ENCODE measurements around the gene VSIR. TPM values are rescaled to one million over a fixed set of nuclear protein-coding genes. Genes with fewer than 3 reads are reported as not detected.

The VSIR gene
- total RNA-seq, 2 experiments from 2014 or later: 86.2 to 91.4 TPM

DNA sequence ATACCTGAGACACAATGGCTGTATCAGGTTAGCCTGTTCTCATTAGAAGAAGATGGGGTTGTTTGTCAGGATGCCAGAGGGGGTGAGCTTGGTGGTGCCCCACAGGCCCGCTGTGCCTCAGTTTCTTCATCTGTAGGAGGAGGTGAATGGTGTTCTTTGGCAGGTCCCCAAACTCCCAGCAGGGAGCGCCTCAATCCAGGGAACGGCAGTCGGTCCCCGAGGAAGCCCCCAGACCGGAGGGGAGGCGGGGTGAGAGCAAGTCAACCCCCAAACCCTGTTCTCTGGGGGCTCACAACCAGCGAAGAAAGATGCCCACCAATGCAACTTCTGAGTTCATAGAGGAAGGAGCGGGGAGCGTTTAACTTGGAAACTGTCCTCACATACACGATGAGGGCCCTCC lies 69.7 kb downstream of the VSIR start:
- H3K27ac Mint-ChIP-seq: no peak overlapping the region
- no peaks in the 10 kb centered on the region for H3K27me3 Mint-ChIP-seq
- DNase-seq (no peak), ATAC-seq (ENCODE audit: poor library complexity) (no peak)
- H3K27ac ChIP-seq (ENCODE audit: low read depth in 1 of 2, low read length in 2 of 2): no peak overlapping the region
- no peaks in the 10 kb centered on the region for H3K27me3 ChIP-seq (ENCODE audit: control insufficient read depth in 1 of 2, insufficient read depth in 2 of 2, low read length in 2 of 2)
- TF ChIP-seq, protein P1, sequence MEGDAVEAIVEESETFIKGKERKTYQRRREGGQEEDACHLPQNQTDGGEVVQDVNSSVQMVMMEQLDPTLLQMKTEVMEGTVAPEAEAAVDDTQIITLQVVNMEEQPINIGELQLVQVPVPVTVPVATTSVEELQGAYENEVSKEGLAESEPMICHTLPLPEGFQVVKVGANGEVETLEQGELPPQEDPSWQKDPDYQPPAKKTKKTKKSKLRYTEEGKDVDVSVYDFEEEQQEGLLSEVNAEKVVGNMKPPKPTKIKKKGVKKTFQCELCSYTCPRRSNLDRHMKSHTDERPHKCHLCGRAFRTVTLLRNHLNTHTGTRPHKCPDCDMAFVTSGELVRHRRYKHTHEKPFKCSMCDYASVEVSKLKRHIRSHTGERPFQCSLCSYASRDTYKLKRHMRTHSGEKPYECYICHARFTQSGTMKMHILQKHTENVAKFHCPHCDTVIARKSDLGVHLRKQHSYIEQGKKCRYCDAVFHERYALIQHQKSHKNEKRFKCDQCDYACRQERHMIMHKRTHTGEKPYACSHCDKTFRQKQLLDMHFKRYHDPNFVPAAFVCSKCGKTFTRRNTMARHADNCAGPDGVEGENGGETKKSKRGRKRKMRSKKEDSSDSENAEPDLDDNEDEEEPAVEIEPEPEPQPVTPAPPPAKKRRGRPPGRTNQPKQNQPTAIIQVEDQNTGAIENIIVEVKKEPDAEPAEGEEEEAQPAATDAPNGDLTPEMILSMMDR (IDR thresholded peaks at IDR 0.05): peak; percentile 20
- H3K36me3 Mint-ChIP-seq (ENCODE audit: low read depth): no peaks in the 10 kb centered on the region
- peaks cover 14% of the 10 kb centered on the region for H3K4me1 Mint-ChIP-seq (ENCODE audit: low read depth)
- no peaks in the 10 kb centered on the region for H3K9me3 Mint-ChIP-seq
- H3K9me3 ChIP-seq (ENCODE audit: control insufficient read depth in 1 of 2, insufficient read depth in 1 of 2, low read length in 2 of 2): no peaks in the 10 kb centered on the region
- H3K4me3 Mint-ChIP-seq: no peak overlapping the region
- H3K4me1 ChIP-seq (ENCODE audit: insufficient read depth, low read length): peaks cover 37% of the 10 kb centered on the region
- H3K36me3 ChIP-seq (ENCODE audit: insufficient read depth, low read length): no peaks in the 10 kb centered on the region
- CTCF ChIA-PET: no interaction called here
- intact Hi-C loops (cut with DNase I, micrococcal nuclease): loop anchor here in 1 of 2 experiments (1.0 kb wide), 1 partner anchor 108 kb away; no protein-coding TSS in a partner anchor
- POLR2A ChIA-PET: no interaction called here
- H3K4me3 ChIP-seq (ENCODE audit: low read length): no peak overlapping the region

DNA sequence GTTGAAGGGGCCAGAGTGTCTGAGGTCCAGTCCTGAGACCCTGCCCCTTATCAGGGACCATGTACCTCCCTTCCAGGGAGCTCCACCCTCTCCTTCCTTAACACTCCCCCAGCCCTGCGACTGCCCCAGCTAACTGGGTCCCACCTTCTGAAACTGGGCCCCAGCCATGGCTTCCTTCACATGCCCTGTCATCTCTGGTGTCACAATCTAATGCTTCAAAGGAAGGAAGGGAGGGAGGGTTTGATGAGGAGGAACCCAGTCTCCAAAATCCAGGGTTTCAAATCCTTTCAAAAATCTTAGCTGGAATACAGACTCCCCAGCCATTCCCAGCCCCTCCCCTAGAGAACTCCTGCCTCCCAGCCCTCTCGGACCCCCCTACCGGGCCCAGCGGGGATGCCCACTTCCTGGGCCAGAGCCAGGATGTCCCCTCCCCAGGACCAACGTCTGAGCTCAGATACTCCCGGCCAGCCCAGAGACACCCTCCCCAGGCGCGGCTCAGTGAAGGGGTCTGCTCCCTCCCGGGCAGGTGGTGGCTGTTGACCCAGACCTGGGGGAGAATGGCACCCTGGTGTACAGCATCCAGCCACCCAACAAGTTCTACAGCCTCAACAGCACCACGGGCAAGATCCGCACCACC lies 71.7 kb downstream of the VSIR start:
- Histone ChIP-seq H3K36me3 (ENCODE audit: insufficient read depth, low read length) (no peaks in the 10 kb centered on the region), H3K4me1 (ENCODE audit: insufficient read depth, low read length) (peaks cover 38% of the 10 kb centered on the region), H3K27me3 (ENCODE audit: control insufficient read depth in 1 of 2, insufficient read depth in 2 of 2, low read length in 2 of 2) (no peaks in the 10 kb centered on the region), H3K9me3 (ENCODE audit: control insufficient read depth in 1 of 2, insufficient read depth in 1 of 2, low read length in 2 of 2) (no peaks in the 10 kb centered on the region), H3K4me3 (ENCODE audit: low read length) (no peak overlapping the region), H3K27ac (ENCODE audit: low read depth in 1 of 2, low read length in 2 of 2) (no peak overlapping the region)
- H3K4me1 Mint-ChIP-seq (ENCODE audit: low read depth): peaks cover 9% of the 10 kb centered on the region
- no peaks in the 10 kb centered on the region for H3K9me3 Mint-ChIP-seq
- H3K27ac Mint-ChIP-seq: no peak overlapping the region
- DNase-seq (no peak), ATAC-seq (ENCODE audit: poor library complexity) (no peak)
- H3K4me3 Mint-ChIP-seq: no peak overlapping the region
- TF ChIP-seq, protein P1 (IDR thresholded peaks at IDR 0.05): no peak
- intact Hi-C loops (cut with DNase I, micrococcal nuclease): no loop called here
- ChIA-PET POLR2A (no interaction called here), CTCF (no interaction called here)
- H3K27me3 Mint-ChIP-seq: no peaks in the 10 kb centered on the region
- no peaks in the 10 kb centered on the region for H3K36me3 Mint-ChIP-seq (ENCODE audit: low read depth)

DNA sequence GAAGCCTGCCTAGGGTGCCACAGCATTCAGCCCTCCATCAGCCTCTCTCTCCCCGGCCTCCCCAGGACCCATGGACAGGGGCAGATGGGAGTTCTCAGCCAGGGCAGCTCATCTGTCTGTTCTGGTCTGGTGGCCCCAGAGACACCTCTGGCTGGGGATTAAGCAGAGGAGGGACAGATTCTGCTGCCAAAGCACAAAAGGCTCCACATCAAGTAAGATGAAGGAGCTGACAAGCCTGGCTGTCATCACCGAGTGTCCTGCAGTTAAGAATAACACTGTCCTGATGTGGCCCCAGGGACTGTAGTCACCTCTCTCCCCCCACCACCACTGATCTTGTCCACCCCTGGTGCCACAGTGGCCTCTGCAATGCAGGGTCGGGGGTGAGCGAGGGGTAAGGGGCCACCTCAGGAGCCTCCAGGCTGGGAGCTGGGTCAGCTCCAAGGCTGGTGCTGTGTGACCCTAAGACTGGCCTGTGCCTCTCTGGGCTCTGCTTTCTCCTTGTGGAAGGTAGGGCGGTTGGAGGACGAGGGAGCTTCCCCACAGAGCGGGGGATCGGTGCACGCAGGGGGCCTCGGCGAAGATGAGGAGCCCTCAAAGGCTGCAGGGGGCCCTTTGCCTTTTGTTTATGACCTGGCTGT lies 72.5 kb downstream of the VSIR start:
- peaks cover 46% of the 10 kb centered on the region for H3K4me1 ChIP-seq (ENCODE audit: insufficient read depth, low read length)
- TF ChIP-seq, protein P1 (IDR thresholded peaks at IDR 0.05): no peak
- ATAC-seq (ENCODE audit: poor library complexity) (no peak), DNase-seq (no peak)
- intact Hi-C loops (cut with DNase I, micrococcal nuclease): no loop called here
- Mint-ChIP-seq H3K9me3 (no peaks in the 10 kb centered on the region), H3K36me3 (ENCODE audit: low read depth) (no peaks in the 10 kb centered on the region), H3K4me3 (no peak overlapping the region), H3K27me3 (no peaks in the 10 kb centered on the region), H3K27ac (no peak overlapping the region), H3K4me1 (ENCODE audit: low read depth) (peaks cover 12% of the 10 kb centered on the region)
- ChIA-PET POLR2A (no interaction called here), CTCF (no interaction called here)
- no peak overlapping the region for H3K27ac ChIP-seq (ENCODE audit: low read depth in 1 of 2, low read length in 2 of 2)
- H3K36me3 ChIP-seq (ENCODE audit: insufficient read depth, low read length): no peaks in the 10 kb centered on the region
- H3K4me3 ChIP-seq (ENCODE audit: low read length): no peak overlapping the region
- no peaks in the 10 kb centered on the region for H3K9me3 ChIP-seq (ENCODE audit: control insufficient read depth in 1 of 2, insufficient read depth in 1 of 2, low read length in 2 of 2)
- no peaks in the 10 kb centered on the region for H3K27me3 ChIP-seq (ENCODE audit: control insufficient read depth in 1 of 2, insufficient read depth in 2 of 2, low read length in 2 of 2)
